Mesodermal cell (in vitro differentiated cells): Measurements from ENCODE around the gene CLEC2L.
"Not testable (repeated sequence)": the region's sequence is repeated elsewhere in the genome, so short reads cannot be mapped to it uniquely, and the experiment has no call there.

Experiments used
- H3K27ac ChIP-seq: 2 replicates; pipeline ENCODE4 v1.7.0; 2013; ENCODE audit warnings: mild to moderate bottlenecking, low read depth, low read length, moderate library complexity; ENCODE audit not compliant: severe bottlenecking
- H3K36me3 ChIP-seq: 2 replicates; pipeline ENCODE4 v1.7.1; 2013; ENCODE audit warnings: mild to moderate bottlenecking, low read length, moderate library complexity; ENCODE audit not compliant: control insufficient read depth, insufficient read depth
- H3K4me1 ChIP-seq: one replicate; pipeline ENCODE4 v1.7.1; 2013; ENCODE audit warnings: mild to moderate bottlenecking, low read length; ENCODE audit not compliant: insufficient read depth, control insufficient read depth, poor library complexity, severe bottlenecking
- H3K4me3 ChIP-seq: 2 replicates; pipeline ENCODE4 v1.7.0; 2013; ENCODE audit warnings: low read length, control low read depth, mild to moderate bottlenecking; ENCODE audit not compliant: insufficient read depth, poor library complexity, severe bottlenecking; ENCODE audit errors: extremely low read depth
- H3K9me3 ChIP-seq: 2 replicates; pipeline ENCODE4 v1.7.1; 2013; ENCODE audit warnings: mild to moderate bottlenecking, low read length, moderate library complexity; ENCODE audit not compliant: control insufficient read depth
- WGBS, 2 experiments: methylation state at CpG; one replicate each; pipeline ENCODE4 v1.1.5; 2013; ENCODE audit warnings: missing lambda C conversion rate in 2 of 2; ENCODE audit not compliant: insufficient coverage in 2 of 2; 5-methylcytosine and 5-hydroxymethylcytosine counted together

Gene CLEC2L

GRCh38 chr7:139538881-139539635 is 15.6 kb downstream of the CLEC2L start:
- Histone ChIP-seq H3K36me3 (no peaks in the 10 kb centered on the region), H3K27ac (no peak overlapping the region), H3K9me3 (no peaks in the 10 kb centered on the region), H3K4me1 (peaks cover 9% of the 10 kb centered on the region), H3K4me3 (no peak overlapping the region)
- WGBS, 2 experiments: 93% methylated on average over 7 of the region's 8 CpGs

- Histone ChIP-seq H3K27ac (no peak overlapping the region), H3K36me3 (no peaks in the 10 kb centered on the region), H3K4me1 (peaks cover 9% of the 10 kb centered on the region), H3K9me3 (no peaks in the 10 kb centered on the region), H3K4me3 (no peak overlapping the region)
- WGBS, 2 experiments: 74 to 75% methylated on average over 11 to 12 of the region's 12 CpGs
Observed at GRCh38 chr7:139540203-139540602, 16.7 kb downstream of the CLEC2L start.

- Histone ChIP-seq H3K4me3 (no peak overlapping the region), H3K36me3 (no peaks in the 10 kb centered on the region), H3K27ac (no peak overlapping the region), H3K9me3 (no peaks in the 10 kb centered on the region), H3K4me1 (peaks cover 6% of the 10 kb centered on the region)
- WGBS, 2 experiments: 68 to 69% methylated on average over 20 to 21 of the region's 21 CpGs
Observed at GRCh38 chr7:139541600-139542307, 18.3 kb downstream of the CLEC2L start.

- Histone ChIP-seq H3K4me3 (no peak overlapping the region), H3K27ac (no peak overlapping the region), H3K4me1 (no peaks in the 10 kb centered on the region), H3K9me3 (no peaks in the 10 kb centered on the region), H3K36me3 (no peaks in the 10 kb centered on the region)
- WGBS, 2 experiments: 95 to 97% methylated on average over 22 to 28 of the region's 28 CpGs
Observed at GRCh38 chr7:139542308-139543151, 19.0 kb downstream of the CLEC2L start.

GRCh38 chr7:139543801-139544603 is 20.5 kb downstream of the CLEC2L start:
- H3K9me3 ChIP-seq: no peaks in the 10 kb centered on the region
- no peaks in the 10 kb centered on the region for H3K36me3 ChIP-seq
- no peaks in the 10 kb centered on the region for H3K4me1 ChIP-seq
- H3K4me3 ChIP-seq: no peak overlapping the region
- no peak overlapping the region for H3K27ac ChIP-seq
- WGBS, 2 experiments: 94 to 95% methylated on average over 13 to 15 of the region's 18 CpGs

- Histone ChIP-seq H3K9me3 (no peaks in the 10 kb centered on the region), H3K27ac (no peak overlapping the region), H3K4me1 (no peaks in the 10 kb centered on the region), H3K4me3 (no peak overlapping the region), H3K36me3 (no peaks in the 10 kb centered on the region)
- 90 to 92% methylated on average over 4 to 8 of the region's 11 CpGs for WGBS, 2 experiments
Observed at GRCh38 chr7:139544645-139545044, 21.2 kb downstream of the CLEC2L start.

- H3K36me3 ChIP-seq: no peaks in the 10 kb centered on the region
- no peaks in the 10 kb centered on the region for H3K4me1 ChIP-seq
- no peaks in the 10 kb centered on the region for H3K9me3 ChIP-seq
- no peak overlapping the region for H3K27ac ChIP-seq
- H3K4me3 ChIP-seq: no peak overlapping the region
- 87 to 90% methylated on average over 1 to 3 of the region's 5 CpGs for WGBS, 2 experiments
Observed at GRCh38 chr7:139548302-139549028, 25.0 kb downstream of the CLEC2L start.

- not testable (repeated sequence) for H3K27ac ChIP-seq, H3K36me3 ChIP-seq, H3K4me1 ChIP-seq, H3K9me3 ChIP-seq, H3K4me3 ChIP-seq
- 85 to 90% methylated on average over 4 to 8 of the region's 8 CpGs for WGBS, 2 experiments
Observed at GRCh38 chr7:139553991-139554700, 30.7 kb downstream of the CLEC2L start.

- 75 to 76% methylated on average over 5 to 6 of the region's 8 CpGs for WGBS, 2 experiments
- Histone ChIP-seq H3K36me3 (no peaks in the 10 kb centered on the region), H3K4me1 (no peaks in the 10 kb centered on the region), H3K27ac (no peak overlapping the region), H3K9me3 (no peaks in the 10 kb centered on the region), H3K4me3 (no peak overlapping the region)
Observed at GRCh38 chr7:139557857-139558581, 34.5 kb downstream of the CLEC2L start.
